ENCODE results near the gene MRPL21. TPM values are rescaled to one million over a fixed set of nuclear protein-coding genes. Genes with fewer than 3 reads are reported as not detected.

MRPL21 gene
- total and polyA plus RNA-seq, 2 donors (not counting 1 experiment from before 2014, with no cell fraction given) = 23.8 to 35.8 TPM

DNA sequence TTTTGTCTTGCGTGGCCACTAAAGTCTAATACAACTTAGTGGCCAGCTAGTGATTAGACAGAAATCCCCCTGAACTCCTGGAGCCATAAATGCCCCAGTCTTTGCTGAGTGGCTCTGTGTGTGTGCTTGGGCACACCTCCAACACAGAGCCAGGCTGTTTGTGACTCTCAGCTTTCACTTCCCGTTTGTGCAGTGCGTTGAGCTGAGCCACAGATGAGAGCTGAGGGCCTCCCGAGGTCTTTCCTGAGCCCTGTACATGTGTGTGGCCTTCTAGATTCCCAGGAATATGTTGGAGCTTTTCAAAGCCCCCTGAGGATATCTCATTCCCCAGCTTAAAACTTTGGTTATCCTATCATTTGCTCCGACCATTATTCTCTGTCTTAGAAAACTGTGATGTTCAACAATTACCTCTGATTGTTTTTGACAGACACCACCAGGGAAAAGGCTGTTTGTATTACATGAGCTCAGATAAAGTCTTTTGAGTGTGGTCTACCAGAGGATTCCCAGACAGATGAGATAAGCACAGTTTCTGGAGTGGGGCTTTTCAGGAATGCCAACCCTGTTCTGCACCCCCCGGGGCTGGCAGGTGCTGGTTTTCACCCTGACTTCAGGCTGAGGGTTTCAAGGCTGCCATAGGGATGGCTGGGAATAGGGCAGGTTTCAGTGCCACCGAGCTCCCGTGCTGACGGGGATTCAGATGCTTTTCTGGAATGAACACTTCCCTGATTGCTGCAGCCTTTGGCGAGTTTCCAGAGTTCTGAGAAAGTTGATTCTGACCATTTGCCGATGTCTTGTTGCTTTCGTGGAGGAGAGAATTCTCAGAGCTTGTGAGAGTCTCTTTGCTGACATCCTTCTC is 23.9 kb upstream of the MRPL21 start:
- Mint-ChIP-seq H3K4me3 (peak overlapping the region; percentile 13), H3K4me1 (peaks cover 12% of the 10 kb centered on the region), H3K9me3 (ENCODE audit: insufficient read depth) (peaks cover 7% of the 10 kb centered on the region), H3K27ac (peak overlapping the region; percentile 72), H3K27me3 (no peaks in the 10 kb centered on the region)
- no peak overlapping the region for H3K9ac ChIP-seq (ENCODE audit: low read length)
- H4K20me1 ChIP-seq (ENCODE audit: control insufficient read depth, insufficient read depth, low read length, poor library complexity, severe bottlenecking) = no peaks in the 10 kb centered on the region
- H3K36me3 ChIP-seq (replicated peaks in 1 of 2; ENCODE audit: control extremely low read depth in 1 of 2, control insufficient read depth in 1 of 2, extremely low read depth in 1 of 2, insufficient read depth in 2 of 2, low read length in 1 of 2) = peaks cover 19 to 63% of the 10 kb centered on the region in 2 experiments
- peaks cover 7 to 11% of the 10 kb centered on the region in 2 donors for H3K4me1 ChIP-seq (ENCODE audit: control insufficient read depth in 2 of 2, insufficient read depth in 2 of 2, low read length in 2 of 2)
- intact Hi-C loops (cut with micrococcal nuclease) = no loop called here
- H2AFZ ChIP-seq (ENCODE audit: insufficient read depth, low read depth, low read length, poor library complexity, severe bottlenecking) = no peak overlapping the region
- H3K27me3 ChIP-seq (replicated peaks in 1 of 4; ENCODE audit: control extremely low read depth in 1 of 4, control insufficient read depth in 3 of 4, insufficient read depth in 4 of 4, low read length in 3 of 4) = no peaks in the 10 kb centered on the region
- no peak overlapping the region for H3K4me3 ChIP-seq (ENCODE audit: control extremely low read depth in 1 of 5, extremely low read depth in 1 of 5, insufficient read depth in 1 of 5, low read depth in 2 of 5, low read length in 4 of 5)
- DNase-seq (peak; percentile 61), ATAC-seq (ENCODE audit: low read depth) (peak; percentile 92)
- peaks cover 7 to 22% (median 12%) of the 10 kb centered on the region in 3 donors for H3K9me3 ChIP-seq (ENCODE audit: control extremely low read depth in 1 of 3, control insufficient read depth in 2 of 3, insufficient read depth in 1 of 3, low read length in 2 of 3)
- no peak overlapping the region for H3K27ac ChIP-seq (ENCODE audit: low read length in 2 of 2)
- POLR2A ChIA-PET = no interaction called here
- CTCF ChIA-PET = no interaction called here
- H3K4me2 ChIP-seq (replicated peaks; ENCODE audit: low read depth, low read length, poor library complexity, severe bottlenecking) = peak overlapping the region; percentile 20
- TF ChIP-seq, protein P1, sequence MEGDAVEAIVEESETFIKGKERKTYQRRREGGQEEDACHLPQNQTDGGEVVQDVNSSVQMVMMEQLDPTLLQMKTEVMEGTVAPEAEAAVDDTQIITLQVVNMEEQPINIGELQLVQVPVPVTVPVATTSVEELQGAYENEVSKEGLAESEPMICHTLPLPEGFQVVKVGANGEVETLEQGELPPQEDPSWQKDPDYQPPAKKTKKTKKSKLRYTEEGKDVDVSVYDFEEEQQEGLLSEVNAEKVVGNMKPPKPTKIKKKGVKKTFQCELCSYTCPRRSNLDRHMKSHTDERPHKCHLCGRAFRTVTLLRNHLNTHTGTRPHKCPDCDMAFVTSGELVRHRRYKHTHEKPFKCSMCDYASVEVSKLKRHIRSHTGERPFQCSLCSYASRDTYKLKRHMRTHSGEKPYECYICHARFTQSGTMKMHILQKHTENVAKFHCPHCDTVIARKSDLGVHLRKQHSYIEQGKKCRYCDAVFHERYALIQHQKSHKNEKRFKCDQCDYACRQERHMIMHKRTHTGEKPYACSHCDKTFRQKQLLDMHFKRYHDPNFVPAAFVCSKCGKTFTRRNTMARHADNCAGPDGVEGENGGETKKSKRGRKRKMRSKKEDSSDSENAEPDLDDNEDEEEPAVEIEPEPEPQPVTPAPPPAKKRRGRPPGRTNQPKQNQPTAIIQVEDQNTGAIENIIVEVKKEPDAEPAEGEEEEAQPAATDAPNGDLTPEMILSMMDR (IDR thresholded peaks at IDR 0.05) = no peak
- no peak for TF ChIP-seq EZH2 (IDR thresholded peaks at IDR 0.05; ENCODE audit: borderline replicate concordance, insufficient read depth, low read depth, low read length, poor library complexity, severe bottlenecking)
- H3K79me2 ChIP-seq (ENCODE audit: control insufficient read depth, insufficient read depth, low read length) = peaks cover 11% of the 10 kb centered on the region
- WGBS (ENCODE audit: insufficient coverage) = 83% methylated on average over 10 of the region's 12 CpGs

GRCh38 chr11:68925611-68926010 is 22.0 kb upstream of the MRPL21 start:
- Histone ChIP-seq H3K4me2 (replicated peaks; ENCODE audit: low read depth, low read length, poor library complexity, severe bottlenecking) (no peak overlapping the region), H3K4me3 (ENCODE audit: control extremely low read depth in 1 of 5, extremely low read depth in 1 of 5, insufficient read depth in 1 of 5, low read depth in 2 of 5, low read length in 4 of 5) (no peak overlapping the region), H3K36me3 (replicated peaks in 1 of 2; ENCODE audit: control extremely low read depth in 1 of 2, control insufficient read depth in 1 of 2, extremely low read depth in 1 of 2, insufficient read depth in 2 of 2, low read length in 1 of 2) (peaks cover 19 to 67% of the 10 kb centered on the region in 2 experiments), H3K27me3 (replicated peaks in 1 of 4; ENCODE audit: control extremely low read depth in 1 of 4, control insufficient read depth in 3 of 4, insufficient read depth in 4 of 4, low read length in 3 of 4) (no peaks in the 10 kb centered on the region), H3K27ac (ENCODE audit: low read length in 2 of 2) (no peak overlapping the region), H2AFZ (ENCODE audit: insufficient read depth, low read depth, low read length, poor library complexity, severe bottlenecking) (no peak overlapping the region), H3K9ac (ENCODE audit: low read length) (no peak overlapping the region), H4K20me1 (ENCODE audit: control insufficient read depth, insufficient read depth, low read length, poor library complexity, severe bottlenecking) (no peaks in the 10 kb centered on the region), H3K79me2 (ENCODE audit: control insufficient read depth, insufficient read depth, low read length) (peaks cover 11% of the 10 kb centered on the region), H3K4me1 (ENCODE audit: control insufficient read depth in 2 of 2, insufficient read depth in 2 of 2, low read length in 2 of 2) (peaks cover 7 to 11% of the 10 kb centered on the region in 2 donors), H3K9me3 (ENCODE audit: control extremely low read depth in 1 of 3, control insufficient read depth in 2 of 3, insufficient read depth in 1 of 3, low read length in 2 of 3) (peaks cover 7 to 22% (median 12%) of the 10 kb centered on the region in 3 donors)
- Mint-ChIP-seq H3K9me3 (ENCODE audit: insufficient read depth) (peaks cover 7% of the 10 kb centered on the region), H3K27ac (no peak overlapping the region), H3K27me3 (no peaks in the 10 kb centered on the region), H3K4me1 (peaks cover 12% of the 10 kb centered on the region), H3K4me3 (no peak overlapping the region)
- 100% methylated on average over 2 of the region's 3 CpGs for WGBS (ENCODE audit: insufficient coverage)
- TF ChIP-seq, protein P1 (IDR thresholded peaks at IDR 0.05) = no peak
- no peak for TF ChIP-seq EZH2 (IDR thresholded peaks at IDR 0.05; ENCODE audit: borderline replicate concordance, insufficient read depth, low read depth, low read length, poor library complexity, severe bottlenecking)
- ChIA-PET POLR2A (interaction anchor here (0.6 to 0.7 kb wide), 2 partner anchors 130 to 680 kb away, joined by 3 to 10 read pairs; no protein-coding TSS in a partner anchor), CTCF (interaction anchor here (0.7 kb wide), 1 partner anchor 71 kb away, joined by 4 read pairs; no protein-coding TSS in a partner anchor)
- ATAC-seq (ENCODE audit: low read depth) = no peak
- no peak for DNase-seq
- intact Hi-C loops (cut with micrococcal nuclease) = no loop called here
